BLaER1 treated with 17β-estradiol and CSF1 and Interleukin-3, amounts not matched to agents 10 nM and 100 nM (cell line): ENCODE results near the gene PPP2R2D.

Source experiments
- H3K27ac ChIP-seq, 11 experiments: shearing (Covaris generic); formaldehyde crosslinking; 2 replicates each; pipeline ENCODE4 v1.8.1; 2022
- H3K27me3 ChIP-seq, 11 experiments: shearing (Covaris generic); formaldehyde crosslinking; 2 replicates each; pipeline ENCODE4 v1.8.1; 2022
- H3K36me3 ChIP-seq, 11 experiments: shearing (Covaris generic); formaldehyde crosslinking; 2 replicates each; pipeline ENCODE4 v1.8.1; 2022
- H3K4me1 ChIP-seq, 10 experiments: shearing (Covaris generic); formaldehyde crosslinking; 2 replicates each; pipeline ENCODE4 v1.8.1; 2022
- H3K4me2 ChIP-seq, 11 experiments: shearing (Covaris generic); formaldehyde crosslinking; 2 replicates each; pipeline ENCODE4 v1.8.1; 2022
- H3K4me3 ChIP-seq, 10 experiments: shearing (Covaris generic); formaldehyde crosslinking; 2 replicates each; pipeline ENCODE4 v1.8.1; 2022
- H3K9ac ChIP-seq, 11 experiments: shearing (Covaris generic); formaldehyde crosslinking; 2 replicates each; pipeline ENCODE4 v1.8.1; 2022
- H3K9me3 ChIP-seq, 11 experiments: shearing (Covaris generic); formaldehyde crosslinking; replicated peaks in 1 of 11; 2 replicates each; pipeline ENCODE4 v1.8.1; 2022
- H4K20me1 ChIP-seq, 11 experiments: shearing (Covaris generic); formaldehyde crosslinking; 2 replicates each; pipeline ENCODE4 v1.8.1; 2022
- Cebpa-rat ChIP-seq, 11 experiments: shearing (Covaris generic); IDR thresholded peaks; 2 replicates each; pipeline ENCODE4 v1.8.1; 2022

Gene PPP2R2D

GRCh38 chr10:131923038-131923756 is 22.4 kb downstream of the PPP2R2D start:
- H4K20me1 ChIP-seq: peaks cover 57 to 100% (median 83%) of the 10 kb centered on the region in 11 experiments

GRCh38 chr10:131925011-131925649 is 24.3 kb downstream of the PPP2R2D start:
- H3K9ac ChIP-seq: no peak overlapping the region
- H3K27ac ChIP-seq: no peak overlapping the region
- no peak overlapping the region for H3K4me3 ChIP-seq
- no peak for TF ChIP-seq Cebpa-rat (IDR thresholded peaks at IDR 0.05)
- peaks cover 1 to 64% (median 47%) of the 10 kb centered on the region in 11 experiments; a peak in 21 of 22 replicates for H3K36me3 ChIP-seq
- no peaks in the 10 kb centered on the region for H3K27me3 ChIP-seq
- H4K20me1 ChIP-seq: peaks cover 57 to 100% (median 84%) of the 10 kb centered on the region in 11 experiments
- peaks cover 24 to 46% (median 37%) of the 10 kb centered on the region in 11 experiments for H3K9me3 ChIP-seq
- peaks cover 40 to 67% (median 56%) of the 10 kb centered on the region in 10 experiments for H3K4me1 ChIP-seq
- H3K4me2 ChIP-seq: peak overlapping the region in 3 of 11 experiments; percentile 30 to 32 (median 32); a peak in 2 of 22 replicates

More at GRCh38 chr10:131923038-131923756, 22.4 kb downstream of the PPP2R2D start:
- Histone ChIP-seq H3K4me2 (peak overlapping the region in 3 of 11 experiments; percentile 20 to 22 (median 22); a peak in 3 of 22 replicates), H3K4me1 (peaks cover 24 to 55% (median 37%) of the 10 kb centered on the region in 10 experiments), H3K36me3 (peaks cover 0 to 64% (median 40%) of the 10 kb centered on the region in 11 experiments; a peak in 20 of 22 replicates), H3K4me3 (no peak overlapping the region), H3K9ac (no peak overlapping the region), H3K27ac (no peak overlapping the region), H3K27me3 (no peaks in the 10 kb centered on the region), H3K9me3 (peaks cover 24 to 46% (median 37%) of the 10 kb centered on the region in 11 experiments)
- no peak for TF ChIP-seq Cebpa-rat (IDR thresholded peaks at IDR 0.05)

- Histone ChIP-seq H3K27ac (no peak overlapping the region), H3K4me3 (no peak overlapping the region), H3K27me3 (no peaks in the 10 kb centered on the region), H3K36me3 (peaks cover 3 to 61% (median 47%) of the 10 kb centered on the region in 11 experiments; a peak in 21 of 22 replicates), H3K9ac (no peak overlapping the region), H3K4me2 (no peak overlapping the region), H3K4me1 (peaks cover 44 to 67% (median 57%) of the 10 kb centered on the region in 10 experiments), H3K9me3 (peaks cover 24 to 46% (median 37%) of the 10 kb centered on the region in 11 experiments), H4K20me1 (peaks cover 57 to 100% (median 84%) of the 10 kb centered on the region in 11 experiments)
- TF ChIP-seq Cebpa-rat (IDR thresholded peaks at IDR 0.05): no peak
Measured at GRCh38 chr10:131925716-131926115, 24.9 kb downstream of the PPP2R2D start.

- Histone ChIP-seq H3K4me1 (peaks cover 50 to 72% (median 57%) of the 10 kb centered on the region in 10 experiments), H3K27ac (peak overlapping the region in 1 of 11 experiments; percentile 74; a peak in 1 of 22 replicates), H3K27me3 (no peaks in the 10 kb centered on the region), H4K20me1 (peaks cover 57 to 100% (median 84%) of the 10 kb centered on the region in 11 experiments), H3K4me3 (no peak overlapping the region), H3K4me2 (peak overlapping the region; percentile 73 to 93 (median 86); a peak in 12 of 22 replicates), H3K9ac (no peak overlapping the region), H3K36me3 (peaks cover 3 to 62% (median 45%) of the 10 kb centered on the region in 11 experiments; a peak in 20 of 22 replicates), H3K9me3 (peaks cover 24 to 46% (median 37%) of the 10 kb centered on the region in 11 experiments)
- no peak for TF ChIP-seq Cebpa-rat (IDR thresholded peaks at IDR 0.05)
Measured at GRCh38 chr10:131926253-131926652, 25.4 kb downstream of the PPP2R2D start.

GRCh38 chr10:131926743-131927595 is 26.2 kb downstream of the PPP2R2D start:
- Histone ChIP-seq H3K4me1 (peaks cover 54 to 72% (median 60%) of the 10 kb centered on the region in 10 experiments), H3K4me3 (no peak overlapping the region), H3K9me3 (peaks cover 24 to 46% (median 37%) of the 10 kb centered on the region in 11 experiments), H3K4me2 (peak overlapping the region; percentile 73 to 93 (median 86)), H3K27ac (peak overlapping the region in 1 of 11 experiments; percentile 74; a peak in 3 of 22 replicates), H4K20me1 (peaks cover 57 to 100% (median 84%) of the 10 kb centered on the region in 11 experiments), H3K36me3 (peaks cover 3 to 62% (median 44%) of the 10 kb centered on the region in 11 experiments; a peak in 20 of 22 replicates), H3K9ac (no peak overlapping the region), H3K27me3 (no peaks in the 10 kb centered on the region)
- no peak for TF ChIP-seq Cebpa-rat (IDR thresholded peaks at IDR 0.05)

- Histone ChIP-seq H3K27ac (peak overlapping the region; percentile 12 to 74 (median 58); a peak in 20 of 22 replicates), H4K20me1 (peaks cover 72 to 100% (median 85%) of the 10 kb centered on the region in 11 experiments), H3K9ac (peak overlapping the region; percentile 7 to 69 (median 51); a peak in 17 of 22 replicates), H3K4me1 (peaks cover 62 to 77% (median 70%) of the 10 kb centered on the region in 10 experiments), H3K4me3 (peak overlapping the region in 3 of 10 experiments; percentile 1 to 10 (median 3); a peak in 4 of 20 replicates), H3K9me3 (peaks cover 18 to 34% (median 30%) of the 10 kb centered on the region in 11 experiments), H3K4me2 (peak overlapping the region; percentile 73 to 93 (median 86)), H3K36me3 (peaks cover 3 to 53% (median 39%) of the 10 kb centered on the region in 11 experiments; a peak in 20 of 22 replicates), H3K27me3 (no peaks in the 10 kb centered on the region)
- no peak for TF ChIP-seq Cebpa-rat (IDR thresholded peaks at IDR 0.05)
Measured at GRCh38 chr10:131928248-131929095, 27.7 kb downstream of the PPP2R2D start.

GRCh38 chr10:131929122-131929845 is 28.5 kb downstream of the PPP2R2D start:
- H3K27ac ChIP-seq: peak overlapping the region in 9 of 11 experiments; percentile 54 to 74 (median 59); a peak in 17 of 22 replicates
- no peak for TF ChIP-seq Cebpa-rat (IDR thresholded peaks at IDR 0.05)
- no peak overlapping the region for H3K4me3 ChIP-seq
- H3K36me3 ChIP-seq: peaks cover 3 to 51% (median 35%) of the 10 kb centered on the region in 11 experiments; a peak in 20 of 22 replicates
- H3K4me1 ChIP-seq: peaks cover 62 to 85% (median 76%) of the 10 kb centered on the region in 10 experiments
- no peaks in the 10 kb centered on the region for H3K27me3 ChIP-seq
- peaks cover 80 to 100% (median 89%) of the 10 kb centered on the region in 11 experiments for H4K20me1 ChIP-seq
- H3K4me2 ChIP-seq: peak overlapping the region; percentile 73 to 93 (median 86)
- peak overlapping the region in 10 of 11 experiments; percentile 6 to 69 (median 52); a peak in 12 of 22 replicates for H3K9ac ChIP-seq
- H3K9me3 ChIP-seq: peaks cover 13 to 26% (median 22%) of the 10 kb centered on the region in 11 experiments
